Loucy (cell line): ENCODE measurements around the gene DUSP14.
"Not testable (repeated sequence)": the region's sequence is repeated elsewhere in the genome, so short reads cannot be mapped to it uniquely, and the experiment has no call there.

ENCODE experiments used
- H2AFZ ChIP-seq: fragments of 200-600 bp; sonication (generic); 2 replicates; pipeline ENCODE4 v1.6.0; 2016; ENCODE audit warnings: antibody characterized with exemption, mild to moderate bottlenecking, low read length, moderate library complexity
- H3F3A ChIP-seq: fragments of 200-600 bp; 2 replicates; pipeline ENCODE4 v1.6.0; 2016; ENCODE audit warnings: antibody characterized with exemption, low read depth, mild to moderate bottlenecking
- H3K27me3 ChIP-seq: fragments of 200-600 bp; sonication (generic); 2 replicates; pipeline ENCODE4 v1.6.1; 2014; ENCODE audit warnings: low read length, mild to moderate bottlenecking; ENCODE audit not compliant: insufficient read depth, poor library complexity, severe bottlenecking
- H3K36me3 ChIP-seq: fragments of 200-600 bp; sonication (generic); 2 replicates; pipeline ENCODE4 v1.6.1; 2016; ENCODE audit warnings: low read length; ENCODE audit not compliant: insufficient read depth
- H3K4me1 ChIP-seq: fragments of 200-600 bp; sonication (generic); 2 replicates; pipeline ENCODE4 v1.5.1; 2014; ENCODE audit warnings: low read length, mild to moderate bottlenecking; ENCODE audit not compliant: insufficient read depth, poor library complexity, severe bottlenecking
- H3K4me2 ChIP-seq: fragments of 200-600 bp; sonication (generic); 2 replicates; pipeline ENCODE4 v1.6.0; 2014; ENCODE audit warnings: antibody characterized with exemption, low read length, low read depth, mild to moderate bottlenecking; ENCODE audit not compliant: poor library complexity, severe bottlenecking
- H3K4me3 ChIP-seq: fragments of 200-600 bp; sonication (generic); 2 replicates; pipeline ENCODE4 v1.5.1; 2014; ENCODE audit warnings: low read length, mild to moderate bottlenecking, mixed read lengths; ENCODE audit not compliant: poor library complexity, severe bottlenecking
- H3K79me2 ChIP-seq: fragments of 200-600 bp; sonication (generic); 2 replicates; pipeline ENCODE4 v1.6.1; 2014; ENCODE audit warnings: low read length; ENCODE audit not compliant: insufficient read depth
- H3K9ac ChIP-seq: fragments of 200-600 bp; sonication (generic); 2 replicates; pipeline ENCODE4 v1.6.0; 2014; ENCODE audit warnings: mild to moderate bottlenecking, low read depth, low read length, moderate library complexity; ENCODE audit not compliant: poor library complexity, severe bottlenecking
- H3K9me2 ChIP-seq: fragments of 200-600 bp; sonication (generic); replicated peaks from 2 replicates; pipeline ENCODE4 v1.6.1; 2016; ENCODE audit warnings: low read depth, low read length, mixed read lengths
- H3K9me3 ChIP-seq: fragments of 200-600 bp; sonication (generic); 2 replicates; pipeline ENCODE4 v1.6.1; 2014; ENCODE audit warnings: mild to moderate bottlenecking, antibody characterized with exemption, low read length, low read depth; ENCODE audit not compliant: insufficient read depth
- H4K20me1 ChIP-seq: fragments of 200-600 bp; sonication (generic); 2 replicates; pipeline ENCODE4 v1.6.0; 2014; ENCODE audit warnings: antibody characterized with exemption, low read length, mild to moderate bottlenecking; ENCODE audit not compliant: insufficient read depth, poor library complexity, severe bottlenecking
- CTCF ChIP-seq: fragments of 200-600 bp; sonication (generic); conservative IDR thresholded peaks from 2 replicates; pipeline ENCODE4 v1.5.1; 2014; ENCODE audit warnings: mild to moderate bottlenecking, antibody characterized with exemption, low read length
- EZH2phosphoT487 ChIP-seq: fragments of 200-600 bp; IDR thresholded peaks from 2 replicates; pipeline ENCODE4 v1.6.1; 2018; ENCODE audit warnings: antibody characterized with exemption, mild to moderate bottlenecking, moderate library complexity, borderline replicate concordance

The DUSP14 gene

GRCh38 chr17:37489197-37490001 lies at the start of gene DUSP14:
DUSP14 (plus strand) TSS chr17:37489891; CDS start chr17:37512273, 22,382 bp downstream.
- peak within 1 kb of the TSS; percentile 85 for H3K9ac ChIP-seq
- H3K4me3 ChIP-seq = peak within 1 kb of the TSS; percentile 93
- H3K4me2 ChIP-seq = peak within 1 kb of the TSS; percentile 98
- peaks cover 35% of the 10 kb centered on the region for H3K4me1 ChIP-seq
- TF ChIP-seq CTCF (0 out of 2 replicates have a peak, but pooled peaks have one; percentile 21), EZH2phosphoT487 (no peak)
- H3K9me3 ChIP-seq = no peaks in the 10 kb centered on the region
- H3K9me2 ChIP-seq = no peaks in the 10 kb centered on the region
- H3F3A ChIP-seq = 0 out of 2 replicates have a peak, but pooled peaks cover 3% of the 10 kb centered on the region
- peaks cover 21% of the 10 kb centered on the region for H4K20me1 ChIP-seq
- H3K27me3 ChIP-seq = no peaks in the 10 kb centered on the region
- H2AFZ ChIP-seq = peak within 1 kb of the TSS; percentile 99
- no peaks in the 10 kb centered on the region for H3K36me3 ChIP-seq
- peaks cover 41% of the 10 kb centered on the region for H3K79me2 ChIP-seq

- H3K9me2 ChIP-seq = no peaks in the 10 kb centered on the region
- peaks cover 76% of the 10 kb centered on the region for H3K36me3 ChIP-seq
- no peaks in the 10 kb centered on the region for H3K27me3 ChIP-seq
- H2AFZ ChIP-seq = no peak overlapping the region
- no peak overlapping the region for H3K4me2 ChIP-seq
- no peaks in the 10 kb centered on the region for H4K20me1 ChIP-seq
- H3F3A ChIP-seq = no peaks in the 10 kb centered on the region
- no peak overlapping the region for H3K4me3 ChIP-seq
- H3K9me3 ChIP-seq = no peaks in the 10 kb centered on the region
- no peak overlapping the region for H3K9ac ChIP-seq
- H3K79me2 ChIP-seq = no peaks in the 10 kb centered on the region
- H3K4me1 ChIP-seq = no peaks in the 10 kb centered on the region
- TF ChIP-seq CTCF (no peak), EZH2phosphoT487 (no peak)
These were observed 49.3 kb upstream of the DUSP14 start for GRCh38 chr17:37440424-37440823.

- peaks cover 84% of the 10 kb centered on the region for H3K36me3 ChIP-seq
- not testable (repeated sequence) for H3K4me2 ChIP-seq, H3K9me2 ChIP-seq, H3K27me3 ChIP-seq, H3K4me1 ChIP-seq, H3K9me3 ChIP-seq, H3F3A ChIP-seq, H3K4me3 ChIP-seq, H2AFZ ChIP-seq, H4K20me1 ChIP-seq, H3K79me2 ChIP-seq, H3K9ac ChIP-seq
These were observed 48.2 kb upstream of the DUSP14 start for GRCh38 chr17:37441369-37442014.
